ENCODE results near the gene DCTPP1. TPM values are rescaled to one million over a fixed set of nuclear protein-coding genes. Genes with fewer than 3 reads are reported as not detected.

The DCTPP1 gene
- total and polyA plus RNA-seq, 9 of the 15 experiments (the other 6 are each of a cell fraction or from before 2014, with no cell fraction given), result 45.0 to 132 (median 80.6) TPM

DNA sequence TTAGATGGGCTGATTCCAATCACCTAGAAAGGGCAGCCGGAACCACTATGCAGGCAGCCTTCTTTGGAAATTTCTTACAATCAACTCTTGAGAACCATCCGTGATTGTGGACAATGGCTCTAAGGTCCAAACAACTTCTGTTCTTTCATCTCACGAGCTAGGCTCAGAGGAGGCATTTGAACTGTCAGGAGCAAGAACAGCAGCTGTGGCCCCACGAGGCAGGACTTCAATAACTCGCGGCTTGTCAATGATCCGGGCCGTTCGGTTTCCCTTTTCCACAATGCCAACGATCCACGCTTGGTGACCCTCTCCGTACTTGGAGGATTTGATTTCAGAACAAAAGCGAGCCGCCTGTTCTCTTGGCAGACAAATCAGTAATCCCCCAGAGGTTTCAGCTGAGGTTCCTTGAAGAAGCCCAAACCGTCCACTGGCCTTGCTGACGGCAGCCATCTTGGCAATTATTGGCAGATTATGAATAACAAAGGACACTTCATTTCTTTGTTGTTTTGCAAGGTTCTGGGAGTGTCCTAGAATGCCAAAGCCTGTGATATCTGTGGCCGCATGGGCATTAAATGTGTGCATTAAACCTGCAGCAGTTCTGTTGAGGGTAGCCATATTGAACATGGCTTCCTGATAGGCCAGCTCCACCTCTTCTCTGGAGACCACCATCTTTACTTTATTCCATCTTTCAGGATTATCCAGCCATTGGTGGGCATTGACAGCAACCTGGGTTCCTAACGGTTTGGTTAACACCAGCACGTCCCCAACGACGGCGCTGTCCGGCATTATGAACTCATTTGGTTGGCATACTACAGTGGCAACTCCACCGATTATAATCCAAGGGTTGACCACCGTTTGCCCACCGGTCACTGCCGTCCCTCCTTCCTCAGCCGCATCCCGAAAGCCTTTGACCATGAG lies 14.7 kb upstream of the DCTPP1 start (continued):
- peak; percentile 7; the same call in 1 of the 2 replicates for TF ChIP-seq GABPB1 (CRISPR knock-in tag; IDR thresholded peaks at IDR 0.05)
- TF ChIP-seq ZNF766 (CRISPR knock-in tag; conservative IDR thresholded peaks at IDR 0.05), result 0 out of 2 replicates have a peak, but pooled peaks have one; percentile 18
- no peak for TF ChIP-seq JUNB (CRISPR knock-in tag; conservative IDR thresholded peaks at IDR 0.05)
- 0 out of 2 replicates have a peak, but pooled peaks have one; percentile 34 for TF ChIP-seq ZNF197 (CRISPR knock-in tag; IDR thresholded peaks at IDR 0.05; ENCODE audit: low read depth)
- TF ChIP-seq PTTG1 (tag; IDR thresholded peaks at IDR 0.05; ENCODE audit: low read depth), result no peak
- TF ChIP-seq NR2C1 (IDR thresholded peaks at IDR 0.05), result no peak
- TF ChIP-seq NR2C1 (tag; IDR thresholded peaks at IDR 0.05), result peak; percentile 40; the same call in 1 of the 2 replicates
- no peak for TF ChIP-seq ZNF165 (CRISPR knock-in tag; IDR thresholded peaks at IDR 0.05; ENCODE audit: borderline replicate concordance)
- no peak for TF ChIP-seq SAFB (IDR thresholded peaks at IDR 0.05; ENCODE audit: borderline replicate concordance, low read depth, low read length)
- TF ChIP-seq POLR2AphosphoS5 (IDR thresholded peaks at IDR 0.05; ENCODE audit: control insufficient read depth, insufficient read depth, low read depth, low read length), result no peak
- no peak for TF ChIP-seq ZC3H8 (IDR thresholded peaks at IDR 0.05)
- no peak for TF ChIP-seq EP300 (IDR thresholded peaks at IDR 0.05; ENCODE audit: low read length)
- no peak for TF ChIP-seq CXXC5 (CRISPR knock-in tag; IDR thresholded peaks at IDR 0.05)
- no peak for TF ChIP-seq MAZ (CRISPR knock-in tag; conservative IDR thresholded peaks at IDR 0.05 in 1 of 2, IDR thresholded peaks at IDR 0.05 in 1 of 2)
- no peak for TF ChIP-seq TCF3 (CRISPR knock-in tag; IDR thresholded peaks at IDR 0.05)
- TF ChIP-seq, protein P1, sequence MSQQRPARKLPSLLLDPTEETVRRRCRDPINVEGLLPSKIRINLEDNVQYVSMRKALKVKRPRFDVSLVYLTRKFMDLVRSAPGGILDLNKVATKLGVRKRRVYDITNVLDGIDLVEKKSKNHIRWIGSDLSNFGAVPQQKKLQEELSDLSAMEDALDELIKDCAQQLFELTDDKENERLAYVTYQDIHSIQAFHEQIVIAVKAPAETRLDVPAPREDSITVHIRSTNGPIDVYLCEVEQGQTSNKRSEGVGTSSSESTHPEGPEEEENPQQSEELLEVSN (IDR thresholded peaks at IDR 0.05; ENCODE audit: borderline replicate concordance in 1 of 2, extremely low read depth in 1 of 2, insufficient read depth in 1 of 2, insufficient read length in 1 of 2, low read depth in 1 of 2, low read length in 1 of 2, poor library complexity in 1 of 2, severe bottlenecking in 1 of 2), result peak; percentile 23 to 54
- peak; percentile 54; the same call in 1 of the 2 replicates for TF ChIP-seq ZC3H4 (CRISPR knock-in tag; IDR thresholded peaks at IDR 0.05; ENCODE audit: borderline replicate concordance)
- TF ChIP-seq FOXK1 (CRISPR knock-in tag; IDR thresholded peaks at IDR 0.05; ENCODE audit: borderline replicate concordance), result no peak
- no peak for TF ChIP-seq ZNF282 (CRISPR knock-in tag; IDR thresholded peaks at IDR 0.05)
- no peak for TF ChIP-seq LARP7 (IDR thresholded peaks at IDR 0.05)
- TF ChIP-seq, protein P2, sequence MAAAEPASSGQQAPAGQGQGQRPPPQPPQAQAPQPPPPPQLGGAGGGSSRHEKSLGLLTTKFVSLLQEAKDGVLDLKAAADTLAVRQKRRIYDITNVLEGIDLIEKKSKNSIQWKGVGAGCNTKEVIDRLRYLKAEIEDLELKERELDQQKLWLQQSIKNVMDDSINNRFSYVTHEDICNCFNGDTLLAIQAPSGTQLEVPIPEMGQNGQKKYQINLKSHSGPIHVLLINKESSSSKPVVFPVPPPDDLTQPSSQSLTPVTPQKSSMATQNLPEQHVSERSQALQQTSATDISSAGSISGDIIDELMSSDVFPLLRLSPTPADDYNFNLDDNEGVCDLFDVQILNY (CRISPR knock-in tag; IDR thresholded peaks at IDR 0.05), result 0 out of 2 replicates have a peak, but pooled peaks have one; percentile 21
- no peak for TF ChIP-seq HNRNPUL1 (IDR thresholded peaks at IDR 0.05; ENCODE audit: low read length)
- TF ChIP-seq, protein P3, sequence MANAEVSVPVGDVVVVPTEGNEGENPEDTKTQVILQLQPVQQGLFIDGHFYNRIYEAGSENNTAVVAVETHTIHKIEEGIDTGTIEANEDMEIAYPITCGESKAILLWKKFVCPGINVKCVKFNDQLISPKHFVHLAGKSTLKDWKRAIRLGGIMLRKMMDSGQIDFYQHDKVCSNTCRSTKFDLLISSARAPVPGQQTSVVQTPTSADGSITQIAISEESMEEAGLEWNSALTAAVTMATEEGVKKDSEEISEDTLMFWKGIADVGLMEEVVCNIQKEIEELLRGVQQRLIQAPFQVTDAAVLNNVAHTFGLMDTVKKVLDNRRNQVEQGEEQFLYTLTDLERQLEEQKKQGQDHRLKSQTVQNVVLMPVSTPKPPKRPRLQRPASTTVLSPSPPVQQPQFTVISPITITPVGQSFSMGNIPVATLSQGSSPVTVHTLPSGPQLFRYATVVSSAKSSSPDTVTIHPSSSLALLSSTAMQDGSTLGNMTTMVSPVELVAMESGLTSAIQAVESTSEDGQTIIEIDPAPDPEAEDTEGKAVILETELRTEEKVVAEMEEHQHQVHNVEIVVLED (CRISPR knock-in tag; IDR thresholded peaks at IDR 0.05), result no peak

All from K562 (cell line).